NOMO-1 (cell line): Measurements from ENCODE around the gene GALNT14.

Experiments
- DNase-seq, 2 experiments: peaks; one replicate each; lab custom pipeline; 2025; ENCODE audit not compliant: unreplicated experiment in 2 of 2; lab: John Stamatoyannopoulos, UW

GALNT14 gene

DNA sequence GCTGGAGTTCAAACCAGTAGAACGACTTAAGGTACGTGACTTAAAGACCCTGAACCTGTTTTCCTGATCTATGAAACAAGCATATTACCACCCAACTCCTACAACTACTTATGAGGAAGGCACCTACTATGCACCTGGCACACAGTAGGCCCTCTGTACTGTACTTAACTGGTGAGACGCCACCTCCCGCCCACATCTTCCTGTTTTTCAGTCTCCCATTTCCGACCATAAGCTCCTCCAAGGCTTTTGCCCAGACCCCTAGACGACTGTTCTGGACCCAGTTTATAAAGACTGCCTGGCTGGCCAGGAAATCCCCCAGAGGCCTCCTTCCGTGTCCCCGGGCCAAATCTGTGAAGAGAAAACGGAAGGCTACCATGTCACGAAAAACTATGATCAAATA is 1.5 kb downstream of the GALNT14 start:
- DNase-seq: no peak

DNA sequence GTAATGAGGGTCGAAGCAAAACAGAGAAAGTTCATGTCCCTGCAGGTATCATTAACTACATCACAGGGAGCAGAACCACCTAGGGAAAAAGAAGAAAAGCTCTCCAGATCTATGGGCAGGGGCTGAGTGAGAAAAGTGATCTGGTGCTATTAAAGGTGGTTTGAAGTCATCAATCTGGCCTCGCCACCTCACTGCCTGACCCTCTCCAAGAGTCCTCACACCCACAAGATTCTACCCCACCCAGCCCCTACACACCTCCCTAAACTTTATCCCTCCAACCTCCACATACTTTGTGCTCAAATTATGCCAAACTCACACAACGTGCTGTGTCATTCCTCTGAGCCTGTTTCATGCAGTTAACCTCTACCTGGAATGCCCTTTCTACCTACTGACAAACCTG is 2.2 kb downstream of the GALNT14 start:
- DNase-seq: no peak

DNA sequence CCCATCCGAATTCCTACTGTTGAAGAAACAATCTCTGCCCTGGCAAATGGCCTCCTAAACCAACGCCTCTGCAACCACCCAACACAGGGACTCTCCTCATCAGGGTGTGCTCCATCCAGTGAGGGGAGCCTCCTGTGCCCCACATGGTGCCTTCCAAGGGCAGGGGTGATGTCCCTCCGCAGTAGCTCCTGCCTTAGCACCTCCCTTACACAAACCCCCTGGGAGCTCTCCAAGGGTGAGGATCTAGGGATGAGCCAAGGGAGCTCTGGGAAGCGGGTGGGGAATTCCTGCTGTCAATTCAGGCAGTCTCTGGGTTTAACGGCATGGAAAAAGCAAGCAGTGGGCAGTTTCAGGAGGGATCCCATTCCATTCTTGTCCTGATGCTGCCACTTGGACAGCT is 3.8 kb downstream of the GALNT14 start:
- DNase-seq: no peak

DNA sequence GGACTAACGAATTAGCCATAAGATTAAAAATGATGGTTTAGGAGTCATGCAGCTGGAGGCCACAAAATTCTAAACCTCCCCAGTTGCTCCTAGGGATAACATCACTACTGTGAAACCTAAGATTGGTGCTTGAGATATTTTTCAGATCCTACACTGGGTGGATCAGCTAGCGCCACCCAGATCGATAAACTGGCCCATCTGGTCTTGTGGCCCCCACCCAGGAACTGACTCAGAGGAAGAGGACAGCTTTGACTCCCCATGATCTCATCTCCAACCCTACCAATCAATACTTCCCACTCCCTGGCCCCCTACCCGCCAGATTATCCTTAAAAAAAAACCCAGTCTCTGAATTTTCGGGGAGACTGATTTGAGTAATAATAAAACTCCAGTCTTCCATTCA is 5.5 kb downstream of the GALNT14 start:
- no peak for DNase-seq

DNA sequence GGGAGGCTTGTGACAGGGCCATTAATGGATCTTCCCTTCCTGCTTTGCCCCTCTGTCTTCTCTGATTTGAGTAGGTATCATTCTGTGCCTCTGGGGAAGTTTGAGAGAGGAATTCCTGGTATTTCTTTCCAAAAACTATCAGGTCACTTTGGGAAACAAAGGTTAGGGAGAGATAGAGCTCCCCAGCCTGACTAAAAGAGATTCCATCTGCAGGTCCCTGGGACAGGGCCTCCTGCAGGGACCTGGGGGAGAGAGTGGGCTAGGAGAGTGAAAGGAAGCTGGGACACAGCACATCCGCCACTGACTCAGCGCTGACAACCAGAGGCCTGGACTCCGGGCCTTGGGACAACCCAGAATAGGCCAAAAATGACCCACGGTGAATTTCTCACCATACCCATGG is 6.4 kb downstream of the GALNT14 start:
- DNase-seq: no peak

DNA sequence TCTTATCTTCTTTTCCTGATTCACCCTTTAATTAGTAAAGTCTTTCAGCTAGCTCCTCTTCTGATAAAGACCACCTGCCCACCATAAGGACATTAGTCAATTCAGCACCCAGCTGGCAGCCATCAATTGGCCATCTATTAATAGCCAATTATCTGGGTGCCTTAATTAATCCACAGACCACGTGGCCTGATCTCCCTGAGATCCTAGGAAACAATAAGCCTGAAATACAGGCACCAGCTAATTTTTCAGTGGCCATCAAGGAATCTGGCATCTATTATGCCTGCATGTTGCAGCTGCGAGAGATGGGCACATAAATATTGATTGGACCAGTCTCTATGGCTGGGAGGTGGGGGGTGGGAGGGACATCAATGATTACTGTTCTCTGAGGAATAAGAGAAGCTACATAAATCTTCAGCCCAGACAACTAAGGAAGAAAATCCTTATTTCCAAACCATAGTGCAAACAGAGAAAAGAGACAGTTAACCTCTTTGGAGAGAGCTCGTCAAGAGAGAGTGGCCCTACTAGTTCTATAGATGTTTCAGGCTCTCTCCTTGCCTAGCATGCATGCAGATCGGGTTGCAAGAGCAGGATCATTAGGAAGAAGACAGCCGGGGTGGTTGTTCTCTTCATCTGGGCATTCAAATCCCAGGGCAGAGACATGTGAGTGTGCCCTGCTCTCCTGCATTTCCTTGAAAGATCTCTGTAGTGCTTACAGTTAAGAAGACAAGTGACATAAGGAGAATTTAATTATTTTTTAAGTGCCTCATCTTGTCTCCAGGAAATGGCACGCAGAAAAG is 8.7 kb downstream of the GALNT14 start:
- DNase-seq: no peak

DNA sequence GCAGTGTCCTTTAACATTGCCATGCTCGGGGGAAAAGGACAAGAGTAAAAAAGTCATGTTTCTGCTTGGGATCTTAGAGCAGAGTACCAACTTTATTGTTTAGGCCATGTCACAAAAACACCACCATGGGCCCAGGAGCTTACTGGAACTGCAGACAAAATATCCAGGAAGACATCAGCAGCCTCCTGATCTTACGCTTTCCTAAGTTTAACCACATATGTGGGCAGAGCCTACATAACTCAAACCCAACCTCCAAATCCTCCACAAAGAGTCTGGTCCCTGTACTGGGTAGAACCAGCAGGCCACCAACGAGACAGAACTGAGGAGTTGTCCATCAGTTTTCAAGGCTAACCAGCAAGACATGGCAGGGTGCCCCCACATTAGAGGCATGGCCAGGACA is 10.3 kb downstream of the GALNT14 start:
- DNase-seq: no peak

DNA sequence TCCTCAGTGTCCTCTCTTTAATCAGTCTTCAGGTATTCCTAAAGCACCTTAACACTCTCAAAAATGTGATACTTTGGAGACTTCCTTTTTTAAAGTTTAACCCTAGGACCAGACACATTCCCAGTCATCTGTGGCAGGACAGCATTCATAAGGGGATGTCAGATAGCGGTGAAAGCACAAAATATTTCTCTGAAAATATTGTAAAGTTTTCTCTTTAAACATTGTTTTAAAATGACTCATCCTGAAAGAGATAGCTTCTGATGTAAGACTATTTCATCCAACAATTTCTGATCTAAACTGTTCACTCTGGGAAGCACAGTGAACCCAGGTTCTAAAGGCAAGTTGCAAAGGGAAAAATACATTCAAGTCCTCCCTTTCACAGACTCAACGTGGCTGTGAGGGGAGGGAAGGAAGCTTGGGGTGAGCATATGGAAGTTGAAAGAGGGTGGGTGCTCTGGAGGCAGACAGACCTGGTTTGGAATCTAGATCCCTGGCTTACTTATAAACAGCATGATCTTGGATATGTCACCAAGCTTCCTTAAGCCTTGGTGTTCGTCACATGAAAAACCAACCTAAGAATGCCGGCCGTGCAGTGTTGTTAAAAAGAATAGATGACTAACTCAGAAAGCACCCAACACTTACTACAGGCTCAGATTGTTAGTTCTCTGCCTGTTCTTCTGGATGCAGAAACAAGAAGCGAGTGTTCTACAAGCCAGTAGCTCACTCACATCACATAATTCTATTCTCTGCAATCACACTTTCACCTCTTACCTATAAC is 12.1 kb downstream of the GALNT14 start:
- DNase-seq: no peak

DNA sequence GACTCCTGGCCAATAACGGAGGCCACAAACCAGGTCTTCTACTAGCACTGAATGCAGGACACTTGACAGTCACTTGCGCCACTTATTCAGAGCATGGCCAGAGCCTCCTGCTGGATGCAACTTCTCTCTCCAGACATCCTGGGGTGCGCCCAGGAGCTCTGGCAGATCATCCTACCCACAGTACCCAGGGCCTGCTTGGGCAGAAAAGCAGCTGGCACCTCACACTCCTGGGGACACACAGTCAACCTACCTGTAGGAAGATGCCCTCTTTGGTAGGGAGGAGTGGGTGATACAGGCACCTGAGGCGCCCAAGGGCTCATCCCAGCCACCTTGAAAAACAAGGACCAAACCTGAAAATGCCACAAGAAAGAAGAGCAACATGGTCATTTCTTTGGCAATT is 13.3 kb downstream of the GALNT14 start:
- no peak for DNase-seq

DNA sequence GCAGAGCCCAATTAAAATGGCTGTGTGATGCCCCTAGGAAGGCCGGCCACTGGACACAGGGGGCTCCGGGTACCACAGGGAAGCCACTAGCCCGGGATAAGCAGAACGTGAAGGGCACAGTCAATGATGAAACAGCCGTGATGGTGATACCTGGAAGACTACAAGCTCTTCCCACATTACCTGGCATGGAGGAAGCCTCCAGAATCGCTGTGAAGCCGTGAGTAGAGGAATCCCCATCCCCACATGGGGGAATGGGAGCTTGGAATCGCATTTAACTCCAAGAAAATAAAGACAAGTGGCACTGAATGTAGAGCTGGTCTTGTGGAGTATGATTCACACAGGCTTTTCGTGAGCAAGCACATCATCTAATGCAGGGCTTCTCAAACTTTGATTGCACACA is 16.1 kb downstream of the GALNT14 start:
- DNase-seq: no peak

DNA sequence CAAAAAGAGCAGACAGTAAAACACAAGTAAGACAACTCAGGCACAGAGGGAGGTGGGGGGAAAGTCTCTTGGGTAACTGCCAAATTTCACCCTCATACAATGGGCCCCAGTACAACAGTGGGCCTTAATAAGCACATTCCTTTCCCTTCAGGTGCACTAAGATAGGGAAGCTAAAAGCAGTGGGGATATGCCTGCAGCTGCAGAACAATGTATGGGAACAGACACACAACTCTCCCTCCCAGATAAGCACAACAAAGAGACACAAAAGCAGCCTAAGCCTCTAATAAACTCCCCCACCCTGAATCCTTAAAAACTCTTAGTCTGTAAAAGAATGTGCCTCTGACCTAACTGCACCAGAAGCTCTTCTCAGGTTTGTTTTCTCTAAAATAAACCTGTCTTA is 24.5 kb downstream of the GALNT14 start:
- DNase-seq: no peak

DNA sequence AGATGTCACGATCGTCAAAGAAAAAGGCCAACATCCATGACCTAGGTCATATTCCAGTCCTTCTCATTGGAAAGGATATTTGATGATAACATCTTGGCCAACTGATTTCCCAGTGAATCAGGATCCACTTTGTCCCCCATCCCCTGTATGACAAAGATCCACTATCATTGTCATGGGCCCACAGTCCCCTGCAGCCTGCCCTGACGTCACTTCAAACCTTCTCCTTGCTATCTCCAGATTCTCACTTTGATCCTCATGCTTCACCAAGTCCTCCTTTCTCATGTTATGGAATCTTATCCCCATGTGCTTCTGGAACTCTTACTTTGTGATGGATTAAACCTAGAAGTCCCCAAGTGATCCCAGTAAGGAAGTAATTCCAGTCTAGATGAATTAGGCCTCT is 25.7 kb downstream of the GALNT14 start:
- no peak for DNase-seq

DNA sequence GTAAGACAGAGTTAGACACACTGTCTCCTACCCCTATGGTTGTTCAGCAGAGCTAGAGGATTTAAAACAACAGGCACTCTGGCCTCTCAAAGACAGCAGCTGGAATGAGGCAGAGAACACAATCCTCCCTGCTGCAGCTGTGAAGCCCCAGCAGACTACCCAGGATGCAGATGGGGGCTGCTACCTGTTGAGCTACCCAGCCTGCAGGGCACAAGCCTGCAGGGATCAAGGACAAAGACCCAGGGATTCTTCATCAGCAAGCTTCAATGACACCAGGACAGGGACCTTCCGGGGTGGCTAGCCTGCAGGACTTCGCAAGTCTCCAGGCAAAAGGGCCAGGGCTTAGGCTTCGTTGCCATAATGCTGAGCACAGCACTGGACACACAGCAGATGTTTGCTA is 27.2 kb downstream of the GALNT14 start:
- no peak for DNase-seq

DNA sequence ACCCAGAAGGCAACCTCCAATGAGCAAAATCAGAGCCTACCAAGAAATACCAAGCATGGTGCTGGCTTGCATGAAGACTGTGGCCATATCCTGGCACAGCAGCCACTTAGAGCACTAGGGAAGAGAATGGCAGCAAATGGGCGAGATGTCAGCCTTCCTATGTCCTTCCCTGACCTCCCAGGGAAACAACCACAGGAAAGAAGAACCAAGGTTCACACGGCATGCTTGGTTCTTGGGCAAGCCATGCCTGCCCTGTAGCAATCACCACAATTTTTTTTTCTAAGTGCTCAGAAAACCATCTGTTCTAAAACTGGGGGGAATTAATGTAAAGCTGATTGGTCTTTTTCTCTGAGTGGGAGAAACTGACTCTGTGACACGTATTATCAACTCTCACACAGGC is 27.8 kb downstream of the GALNT14 start:
- no peak for DNase-seq

DNA sequence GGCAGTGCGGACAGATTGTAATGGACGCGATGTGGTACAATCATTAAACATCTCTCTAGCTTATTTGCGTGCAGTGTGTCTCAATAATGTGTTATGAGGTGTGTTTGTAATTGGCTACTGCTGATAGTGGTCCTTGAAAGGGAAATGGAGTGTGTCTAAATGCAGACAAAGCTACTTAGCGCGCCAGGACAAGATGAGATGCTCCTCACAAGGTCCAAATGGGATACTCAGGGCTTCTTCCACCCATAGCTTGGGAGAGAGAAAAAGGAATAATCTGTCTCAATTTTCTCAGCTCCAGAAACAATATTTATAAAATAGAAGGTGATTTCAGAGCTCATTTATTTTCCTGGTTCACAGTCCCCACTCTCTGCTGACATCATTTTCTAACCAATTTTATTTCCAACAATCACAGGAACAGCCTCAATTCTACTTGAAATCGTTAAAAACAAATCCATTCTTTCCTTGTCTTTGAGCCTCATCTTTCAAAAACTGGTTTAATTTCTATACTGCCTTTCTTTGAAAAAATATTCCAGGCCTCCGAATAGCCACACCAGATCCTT is 28.5 kb downstream of the GALNT14 start:
- DNase-seq: no peak

DNA sequence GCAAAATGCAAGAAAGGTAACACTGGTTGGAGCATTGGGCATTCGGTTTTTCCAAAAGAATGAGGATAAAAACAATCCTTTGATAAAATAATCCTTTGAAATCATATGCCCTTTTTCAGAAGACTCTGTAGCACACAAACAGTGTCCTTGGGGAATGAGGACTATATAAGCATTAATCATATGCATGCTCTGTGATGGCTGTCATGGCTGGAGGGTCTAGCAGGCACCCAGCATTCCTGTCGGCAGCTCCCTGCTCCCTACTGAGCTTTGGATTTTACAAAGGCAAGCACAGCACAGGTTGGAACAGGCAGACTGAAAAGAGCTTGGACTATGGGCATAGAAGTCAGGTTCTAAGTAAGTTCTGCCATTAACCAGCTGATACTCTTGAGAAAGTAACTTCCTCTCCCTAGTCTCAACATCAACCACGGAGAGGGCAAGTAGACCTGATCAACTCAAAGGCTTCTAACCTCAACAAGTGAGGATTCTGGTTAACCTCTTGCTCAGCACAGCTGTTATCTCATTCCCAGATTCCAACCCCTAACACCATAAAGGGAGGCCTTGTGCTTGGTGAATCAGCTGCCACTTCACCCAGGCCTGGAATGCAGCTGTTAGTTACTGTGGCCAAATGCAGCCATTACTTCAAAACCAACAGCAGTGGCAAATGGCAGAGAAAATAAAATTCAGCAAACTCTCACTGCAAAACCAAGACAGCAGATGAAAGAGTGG is 29.5 kb downstream of the GALNT14 start:
- DNase-seq: no peak

DNA sequence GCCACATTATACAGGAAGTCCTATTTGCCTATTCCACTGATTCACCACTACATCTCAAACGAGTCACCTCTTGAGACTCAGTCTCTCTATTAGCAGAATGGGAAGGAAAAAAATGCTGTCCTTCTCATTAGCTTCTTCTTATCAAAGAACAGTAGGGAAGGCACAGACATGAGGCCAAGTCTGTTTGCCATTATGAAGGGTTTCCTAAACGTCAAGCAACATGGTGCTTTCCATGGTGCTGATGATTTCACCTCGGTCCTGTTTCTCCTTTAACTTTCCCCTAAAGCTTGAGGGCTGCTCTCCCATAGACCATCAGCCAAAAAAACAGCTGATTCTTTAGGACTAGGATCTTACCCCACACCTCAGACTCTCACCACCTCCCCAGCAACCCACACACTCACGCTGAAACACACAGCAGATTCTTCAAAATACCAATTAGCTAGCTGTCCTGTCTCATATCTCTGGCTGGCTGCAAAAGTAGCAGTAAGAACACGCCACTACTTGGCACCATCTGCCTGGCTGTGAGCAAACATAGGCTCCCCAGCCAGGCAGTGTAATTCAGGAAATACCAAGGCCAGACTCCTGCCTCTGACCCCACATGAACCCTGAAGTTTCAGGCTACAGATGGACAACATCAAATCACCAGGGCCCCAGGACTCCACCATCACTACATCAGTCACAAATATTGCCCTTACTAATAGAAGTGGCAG is 30.5 kb downstream of the GALNT14 start:
- DNase-seq: no peak

DNA sequence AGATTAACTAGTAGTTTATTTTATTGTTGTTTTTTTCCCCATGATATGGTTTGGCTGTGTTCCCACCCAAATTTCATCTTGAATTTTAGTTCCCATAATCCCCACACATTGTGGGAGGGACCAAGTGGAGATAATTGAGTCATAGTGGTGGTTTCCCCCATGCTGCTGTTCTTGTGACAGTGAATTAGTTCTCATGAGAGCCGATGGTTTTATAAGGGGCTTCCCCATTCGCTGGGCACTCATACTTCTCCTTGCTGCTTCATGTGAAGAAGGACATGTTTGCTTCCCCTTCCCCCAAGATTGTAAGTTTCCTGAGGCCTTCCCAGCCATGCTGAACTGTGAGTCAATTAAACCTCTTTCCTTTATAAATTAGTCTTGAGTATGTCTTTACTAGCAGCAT is 36.5 kb downstream of the GALNT14 start:
- DNase-seq: no peak

DNA sequence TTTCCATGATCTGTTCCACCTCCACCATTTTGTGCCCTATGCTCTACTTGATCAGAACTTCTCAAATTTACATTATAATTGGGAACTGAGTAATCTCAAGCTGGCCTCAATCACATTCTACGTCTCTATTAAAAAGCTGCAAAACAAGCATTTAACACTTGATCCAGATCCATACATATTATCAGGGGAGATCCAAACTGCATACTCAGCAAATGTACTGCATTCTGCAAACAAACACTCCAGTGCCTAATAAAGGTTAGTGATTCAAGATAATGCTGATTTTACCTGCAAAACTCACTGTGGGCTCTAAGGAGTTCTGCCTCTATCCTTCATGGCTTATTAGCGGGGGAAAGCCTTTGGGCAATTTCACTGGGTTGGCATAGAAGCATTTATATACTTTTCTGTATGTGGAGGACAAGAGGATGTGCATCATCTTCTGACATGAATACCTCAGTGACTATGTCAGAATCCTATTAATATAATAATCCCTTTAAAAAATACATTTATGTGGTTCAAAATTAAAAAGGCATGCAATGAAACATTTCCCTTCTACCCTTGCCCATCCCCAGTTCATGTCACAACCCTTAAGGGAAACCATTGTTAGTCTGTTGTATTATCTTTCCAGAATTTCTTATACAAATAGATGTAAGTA is 40.2 kb downstream of the GALNT14 start:
- no peak for DNase-seq

DNA sequence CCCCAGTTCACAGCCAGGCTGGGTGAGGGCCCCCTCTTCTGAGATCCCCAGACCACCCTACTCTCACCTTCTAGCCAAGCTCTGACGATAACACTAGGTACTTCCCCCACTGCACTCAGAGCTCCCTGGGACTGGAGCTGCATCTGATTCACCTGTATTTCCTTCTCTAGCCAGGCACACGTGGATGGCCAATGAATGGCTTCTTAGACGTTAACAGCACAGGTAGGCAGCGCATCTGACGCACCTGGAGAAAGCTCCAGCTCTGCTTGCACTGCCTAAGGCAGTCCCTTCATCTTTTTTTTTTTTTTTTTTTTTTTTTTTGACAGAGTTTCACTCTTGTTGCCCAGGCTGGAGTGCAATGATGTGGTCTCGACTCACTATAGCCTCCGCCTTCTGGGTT is 48.1 kb downstream of the GALNT14 start:
- no peak for DNase-seq
